ENCODE data around the gene DISC1.
"Not testable (repeated sequence)": the region's sequence is repeated elsewhere in the genome, so short reads cannot be mapped to it uniquely, and the experiment has no call there.

The DISC1 gene

GRCh38 chr1:231779081-231779480 is 152.5 kb downstream of the DISC1 start:
- no peak for DNase-seq

GRCh38 chr1:231781892-231782291 is 155.3 kb downstream of the DISC1 start:
- DNase-seq: no peak

GRCh38 chr1:231785073-231785472 is 158.5 kb downstream of the DISC1 start:
- not testable (repeated sequence) for DNase-seq

DNA sequence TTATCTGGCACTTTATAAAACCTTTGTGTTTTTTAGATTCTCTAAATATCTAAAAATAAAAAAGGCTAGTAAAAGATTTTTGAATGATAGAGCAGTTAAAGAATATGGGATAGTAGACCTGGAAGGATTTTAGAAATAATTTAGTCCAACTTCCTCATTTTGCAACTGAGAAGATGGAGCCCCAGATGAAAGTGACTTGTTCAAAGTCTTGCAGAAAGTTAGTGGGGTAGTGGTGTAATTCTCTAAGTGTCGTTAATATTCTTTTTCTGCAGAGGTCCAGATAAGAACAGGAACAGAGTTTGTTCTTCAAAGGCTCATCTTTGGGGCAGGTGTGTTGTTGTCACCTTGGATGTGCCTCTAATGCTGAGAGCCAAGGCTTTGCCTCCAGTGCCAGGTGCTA is 159.5 kb downstream of the DISC1 start:
- DNase-seq: no peak

DNA sequence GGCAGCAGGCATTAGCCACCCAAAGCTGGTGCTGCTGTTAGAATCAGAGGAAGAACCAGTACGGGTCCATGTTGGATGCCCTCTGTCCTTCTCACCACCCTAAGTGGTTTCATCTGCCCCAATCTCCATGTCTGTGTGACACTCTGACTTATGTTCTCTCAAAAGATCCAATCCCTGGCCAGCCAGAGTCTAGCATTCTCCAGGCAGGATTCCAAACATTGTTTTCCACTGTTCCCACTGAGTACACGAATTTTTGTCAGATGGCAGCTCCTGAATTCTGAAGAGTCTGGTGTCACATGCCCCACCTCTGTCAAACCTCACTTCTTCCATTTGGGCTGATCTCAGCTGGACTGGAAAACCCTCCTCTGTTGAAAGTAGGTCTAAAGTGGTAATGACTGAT is 166.0 kb downstream of the DISC1 start:
- DNase-seq: no peak

DNA sequence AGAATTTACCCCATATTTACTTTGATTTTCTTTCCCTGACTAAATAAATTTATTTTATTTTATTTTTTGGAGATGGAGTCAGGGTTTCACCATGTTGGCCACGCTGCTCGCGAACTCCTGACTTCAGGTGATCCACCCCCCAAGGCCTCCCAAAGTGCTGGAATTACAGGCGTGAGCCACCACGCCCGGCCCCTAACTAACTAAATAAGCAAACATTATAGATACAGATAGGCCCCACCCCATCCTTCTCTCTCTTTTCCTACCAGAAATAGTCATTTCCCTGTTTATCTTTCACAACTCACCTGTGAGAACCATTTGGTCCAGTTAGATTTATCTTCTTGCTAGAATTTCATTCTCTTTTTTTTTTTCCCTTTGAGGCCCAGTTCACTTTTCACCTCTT is 167.3 kb downstream of the DISC1 start:
- no peak for DNase-seq

GRCh38 chr1:231796141-231796540 is 169.6 kb downstream of the DISC1 start:
- no peak for DNase-seq

- DNase-seq: no peak
These were observed 172.9 kb downstream of the DISC1 start for GRCh38 chr1:231799363-231799986.

DNA sequence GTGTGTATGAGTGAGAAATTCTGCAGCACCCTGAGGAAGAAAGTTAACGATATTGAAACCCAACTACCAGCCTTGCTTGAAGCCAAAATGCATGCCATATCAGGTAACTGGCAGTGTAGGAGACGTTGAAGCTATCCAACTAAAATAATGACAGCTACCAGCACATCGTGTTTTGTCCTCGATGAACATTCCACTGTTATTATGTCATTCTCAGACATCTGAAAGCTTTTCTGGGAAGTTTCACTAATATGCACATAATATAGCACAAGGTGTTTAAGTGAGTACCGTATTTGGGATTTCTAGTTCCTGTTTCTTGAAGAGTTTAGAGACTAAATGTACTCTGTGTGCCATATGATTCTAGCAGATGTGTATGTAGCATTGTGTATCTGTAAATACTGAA is 173.5 kb downstream of the DISC1 start:
- DNase-seq: no peak

DNA sequence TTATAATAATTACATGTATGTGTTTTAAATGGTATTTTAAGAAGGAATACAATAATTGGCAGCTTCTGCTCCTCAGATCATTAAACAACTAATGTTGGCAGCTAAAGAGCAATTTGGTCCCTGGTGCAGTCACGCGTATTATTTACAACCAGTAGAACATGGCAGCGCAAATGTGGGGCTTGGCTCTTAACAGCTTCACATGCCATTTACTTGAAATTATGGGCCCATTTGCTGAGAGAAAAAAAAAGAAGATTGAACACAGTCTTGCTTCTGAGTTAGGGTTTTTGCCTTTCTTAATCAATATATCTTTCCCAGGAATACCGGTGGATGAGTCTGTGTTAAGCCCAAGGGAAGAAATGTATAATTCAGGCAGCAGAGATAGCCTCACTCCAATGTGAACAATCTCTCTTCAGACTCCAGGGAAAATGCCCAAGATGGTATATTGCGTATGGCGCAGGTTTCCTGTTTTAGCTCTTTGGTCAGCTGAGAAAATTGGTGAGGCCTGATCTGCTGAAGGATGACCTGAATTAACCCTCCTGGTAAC is 174.5 kb downstream of the DISC1 start:
- no peak for DNase-seq

- peak; percentile 37 for DNase-seq
These were observed 176.8 kb downstream of the DISC1 start for GRCh38 chr1:231803353-231803752.

DNA sequence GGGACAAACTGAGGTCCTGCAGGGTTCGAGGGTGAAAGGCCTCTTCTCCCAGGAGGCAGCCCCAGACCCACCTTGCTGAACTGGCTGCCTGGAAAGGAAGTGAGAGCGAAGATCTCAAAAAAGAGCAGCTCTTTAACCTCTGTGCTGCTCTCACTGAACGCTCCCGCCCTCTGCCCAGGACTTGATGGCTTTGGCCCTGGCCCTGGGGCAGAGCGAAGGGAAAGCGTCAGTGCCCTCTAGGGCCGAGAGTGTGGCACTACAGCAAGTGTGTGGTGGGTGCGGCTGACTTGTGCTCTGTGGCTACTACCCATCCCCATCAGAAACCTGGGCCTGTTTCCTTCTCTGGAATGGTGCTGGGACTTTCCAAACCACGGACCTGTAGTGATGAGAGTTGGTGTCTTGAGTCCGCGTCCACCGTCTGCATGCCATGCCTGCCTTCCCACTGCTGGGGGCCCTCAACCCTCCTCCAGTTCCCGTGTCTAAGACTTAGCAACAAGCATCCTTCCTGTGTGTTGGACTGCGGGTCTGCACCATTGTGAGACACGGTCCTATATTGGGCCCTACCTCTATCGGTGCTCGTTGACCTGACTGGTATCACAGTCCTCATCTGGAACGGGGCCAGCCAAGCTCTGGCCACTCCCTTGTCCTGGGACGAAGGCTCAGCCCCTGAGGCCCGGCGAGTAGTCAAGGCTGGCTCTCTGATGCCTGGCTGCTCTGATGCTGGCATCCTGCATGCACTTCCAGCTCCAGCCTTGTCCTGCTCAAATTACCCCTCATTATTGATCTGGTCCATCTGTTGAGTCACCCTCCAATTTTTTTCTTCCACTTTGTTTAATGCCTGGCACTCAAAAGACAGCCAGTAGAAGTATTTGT is 180.3 kb downstream of the DISC1 start:
- DNase-seq: peak; percentile 49

DNA sequence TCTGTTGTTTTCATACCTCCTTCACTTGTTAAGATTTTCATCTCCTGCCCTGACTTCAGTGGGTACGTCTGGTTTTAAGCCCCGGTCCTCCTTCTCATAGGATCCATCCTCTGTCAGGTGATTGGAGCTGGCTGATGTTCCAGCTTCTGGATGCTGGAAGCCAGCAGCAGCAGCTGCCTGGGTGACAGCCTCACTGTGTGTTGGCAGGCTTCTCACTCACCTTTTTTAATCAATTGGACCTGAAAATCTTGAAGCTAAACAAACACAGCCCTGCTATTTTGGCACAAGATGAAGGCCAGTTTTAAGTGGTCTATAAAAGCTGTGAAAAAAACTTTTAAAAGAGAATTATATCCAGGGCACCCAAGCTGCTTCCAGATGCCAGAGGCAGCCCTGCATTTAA is 181.0 kb downstream of the DISC1 start:
- DNase-seq: no peak

GRCh38 chr1:231808116-231808515 is 181.5 kb downstream of the DISC1 start:
- DNase-seq: no peak

- peak; percentile 44 for DNase-seq
These were observed 182.4 kb downstream of the DISC1 start for GRCh38 chr1:231808990-231809389.

GRCh38 chr1:231810415-231810814 is 183.8 kb downstream of the DISC1 start:
- no peak for DNase-seq

GRCh38 chr1:231814021-231814420 is 187.4 kb downstream of the DISC1 start:
- no peak for DNase-seq

GRCh38 chr1:231814521-231814920 is 187.9 kb downstream of the DISC1 start:
- no peak for DNase-seq

GRCh38 chr1:231817801-231818200 is 191.2 kb downstream of the DISC1 start:
- no peak for DNase-seq

DNA sequence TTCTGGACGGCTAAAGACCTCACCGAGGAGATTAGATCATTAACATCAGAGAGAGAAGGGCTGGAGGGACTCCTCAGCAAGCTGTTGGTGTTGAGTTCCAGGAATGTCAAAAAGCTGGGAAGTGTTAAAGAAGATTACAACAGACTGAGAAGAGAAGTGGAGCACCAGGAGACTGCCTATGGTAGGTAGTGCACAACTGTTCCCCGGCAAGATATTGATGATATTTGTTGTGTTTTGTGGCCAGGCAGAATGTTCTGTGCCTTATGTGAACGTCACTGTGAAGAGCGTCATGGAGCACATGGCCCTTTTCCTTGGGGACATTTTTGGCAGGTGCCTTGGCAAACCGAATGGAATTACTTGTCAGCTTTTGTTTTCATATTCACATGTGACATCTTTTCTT is 191.7 kb downstream of the DISC1 start:
- peak; percentile 46 for DNase-seq

DNA sequence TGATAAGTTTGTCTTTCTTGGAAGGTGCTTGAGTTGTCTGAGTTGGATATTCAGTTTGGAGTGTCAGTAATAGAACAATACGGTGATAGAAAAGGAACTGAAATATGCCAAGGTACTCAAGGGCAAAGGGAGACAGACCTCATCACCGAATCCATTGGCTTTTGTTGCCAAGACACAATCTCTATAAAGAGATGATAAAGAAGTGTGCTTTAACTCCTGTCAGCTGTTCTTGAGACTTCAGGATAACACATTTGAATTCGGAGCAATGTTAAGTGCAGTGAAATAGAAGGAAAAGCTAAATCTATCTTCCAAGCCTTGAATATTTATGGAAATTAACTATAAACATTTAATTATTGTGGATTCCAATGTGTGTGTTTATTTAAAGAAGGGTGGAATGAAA is 194.7 kb downstream of the DISC1 start:
- DNase-seq: no peak

DNA sequence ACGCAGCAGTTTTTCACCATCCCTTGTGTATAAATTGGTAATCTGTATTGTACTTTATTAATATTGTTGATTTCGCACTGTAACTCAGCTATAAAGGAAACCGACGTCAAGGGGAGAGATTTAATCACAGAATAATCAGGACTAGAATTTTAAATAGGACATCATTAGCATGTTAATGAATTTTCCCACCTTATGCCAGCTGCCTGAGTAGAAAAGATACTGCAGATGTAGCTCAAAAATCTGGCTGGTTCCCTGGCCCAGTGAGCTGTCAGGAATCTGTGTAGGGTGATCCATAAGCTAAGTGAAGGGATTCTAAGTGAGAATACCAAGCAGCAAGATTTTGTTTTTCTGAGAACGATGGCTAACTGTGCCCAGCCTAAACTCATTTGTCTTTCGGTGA is 195.5 kb downstream of the DISC1 start:
- no peak for DNase-seq

DNA sequence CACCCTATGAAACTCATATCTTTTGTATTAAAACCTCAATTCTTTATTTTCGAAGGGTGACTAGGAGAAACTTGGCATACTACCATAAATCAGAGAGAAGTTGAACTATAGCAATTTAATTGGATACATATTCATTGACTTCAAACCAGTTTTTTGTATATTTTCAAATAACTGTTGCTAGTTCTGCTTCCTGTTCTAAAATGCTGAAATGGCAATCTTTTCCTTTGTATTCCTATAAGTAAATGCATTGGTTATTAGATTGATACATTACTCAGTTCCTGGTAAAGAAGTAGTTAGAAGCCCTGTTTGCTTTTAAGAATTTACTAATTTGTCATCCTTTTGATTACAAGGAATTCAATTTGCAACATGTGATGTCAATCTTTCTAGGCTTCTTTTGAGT is 200.0 kb downstream of the DISC1 start:
- no peak for DNase-seq
